Measurements from ENCODE around the gene GPC6.

- no peak for TF ChIP-seq CTCF (IDR thresholded peaks at IDR 0.05; ENCODE audit: extremely low read depth in 1 of 2, insufficient read depth in 1 of 2, low read depth in 1 of 2, low read length in 2 of 2)
- TF ChIP-seq EZH2 (IDR thresholded peaks at IDR 0.05; ENCODE audit: borderline replicate concordance, low read depth, low read length, severe bottlenecking) = no peak
Measured at GRCh38 chr13:93646245-93646644, 419.6 kb downstream of the GPC6 start.

Measured in endothelial cell of umbilical vein (primary cell).